ENCODE results near the gene MBD3L5. TPM values are rescaled to one million over a fixed set of nuclear protein-coding genes. Genes with fewer than 3 reads are reported as not detected.
"Not testable (repeated sequence)": the region's sequence is repeated elsewhere in the genome, so short reads cannot be mapped to it uniquely, and the experiment has no call there.

MBD3L5 gene
- total and polyA plus RNA-seq, 5 donors: not detected

DNA sequence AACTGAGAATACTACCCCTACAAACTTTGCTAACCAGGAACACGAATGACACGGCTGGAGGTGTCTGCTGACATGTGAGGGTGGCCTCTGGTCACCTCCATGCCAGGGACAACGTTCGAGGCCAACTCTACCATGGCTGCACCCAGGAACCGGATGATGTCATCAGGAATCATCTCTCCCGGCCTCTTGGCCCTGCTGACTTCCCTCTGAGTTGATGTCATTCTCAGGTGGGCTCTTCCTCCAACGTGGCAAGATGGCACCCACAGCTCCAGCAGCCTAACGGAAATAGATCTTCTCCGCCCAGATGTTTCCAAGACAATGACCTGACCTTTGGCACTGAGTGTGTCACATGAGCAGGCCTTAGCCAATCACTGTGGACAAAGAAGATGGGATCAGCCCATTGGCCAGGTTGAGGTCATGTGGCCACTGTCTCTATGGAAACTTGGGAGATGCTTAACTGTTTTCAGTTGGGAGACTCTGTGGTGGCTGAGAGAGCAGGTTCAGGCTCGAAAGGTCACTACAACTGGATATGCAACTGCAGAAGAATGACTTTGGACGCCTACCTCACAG lies 24.2 kb upstream of the MBD3L5 start:
- no peaks in the 10 kb centered on the region for H3K9me3 ChIP-seq (ENCODE audit: control insufficient read depth, low read length)
- intact Hi-C loops (cut with DNase I): no loop called here
- DNase-seq (no peak), ATAC-seq (no peak)
- no peaks in the 10 kb centered on the region for H3K27me3 ChIP-seq (ENCODE audit: control insufficient read depth, insufficient read depth)
- H3K27ac ChIP-seq (ENCODE audit: low read length): no peak overlapping the region
- H3K4me1 ChIP-seq (ENCODE audit: control insufficient read depth, insufficient read depth, low read length): no peaks in the 10 kb centered on the region
- H3K4me3 ChIP-seq (ENCODE audit: low read length): no peak overlapping the region
- 82% methylated on average over 11 of the region's 11 CpGs for WGBS

DNA sequence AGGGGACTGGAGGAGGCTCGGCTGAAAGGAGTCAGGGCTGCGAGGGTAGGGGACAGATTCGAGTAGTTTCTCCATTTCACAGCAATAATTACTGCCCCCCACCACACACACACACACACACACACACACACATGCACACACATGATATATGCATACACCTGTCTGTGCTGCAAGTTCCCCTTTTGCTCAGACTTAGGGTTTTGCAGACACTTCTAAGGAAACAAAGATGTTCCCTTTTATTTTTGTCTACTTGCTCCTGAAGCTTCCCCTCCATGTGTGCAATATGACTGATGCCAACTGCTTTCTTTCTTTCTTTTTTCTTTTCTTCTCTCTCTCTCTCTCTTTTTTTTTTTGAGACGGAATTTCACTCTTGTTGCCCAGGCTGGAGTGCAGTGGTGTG lies 22.5 kb upstream of the MBD3L5 start:
- no peak for DNase-seq
- intact Hi-C loops (cut with DNase I): no loop called here
- Histone ChIP-seq H3K4me1 (ENCODE audit: control insufficient read depth, insufficient read depth, low read length) (no peaks in the 10 kb centered on the region), H3K27me3 (ENCODE audit: control insufficient read depth, insufficient read depth) (no peaks in the 10 kb centered on the region), H3K27ac (ENCODE audit: low read length) (no peak overlapping the region), H3K9me3 (ENCODE audit: control insufficient read depth, low read length) (no peaks in the 10 kb centered on the region), H3K4me3 (ENCODE audit: low read length) (no peak overlapping the region)
- no peak for ATAC-seq
- WGBS: 62% methylated on average over 4 of the region's 4 CpGs

DNA sequence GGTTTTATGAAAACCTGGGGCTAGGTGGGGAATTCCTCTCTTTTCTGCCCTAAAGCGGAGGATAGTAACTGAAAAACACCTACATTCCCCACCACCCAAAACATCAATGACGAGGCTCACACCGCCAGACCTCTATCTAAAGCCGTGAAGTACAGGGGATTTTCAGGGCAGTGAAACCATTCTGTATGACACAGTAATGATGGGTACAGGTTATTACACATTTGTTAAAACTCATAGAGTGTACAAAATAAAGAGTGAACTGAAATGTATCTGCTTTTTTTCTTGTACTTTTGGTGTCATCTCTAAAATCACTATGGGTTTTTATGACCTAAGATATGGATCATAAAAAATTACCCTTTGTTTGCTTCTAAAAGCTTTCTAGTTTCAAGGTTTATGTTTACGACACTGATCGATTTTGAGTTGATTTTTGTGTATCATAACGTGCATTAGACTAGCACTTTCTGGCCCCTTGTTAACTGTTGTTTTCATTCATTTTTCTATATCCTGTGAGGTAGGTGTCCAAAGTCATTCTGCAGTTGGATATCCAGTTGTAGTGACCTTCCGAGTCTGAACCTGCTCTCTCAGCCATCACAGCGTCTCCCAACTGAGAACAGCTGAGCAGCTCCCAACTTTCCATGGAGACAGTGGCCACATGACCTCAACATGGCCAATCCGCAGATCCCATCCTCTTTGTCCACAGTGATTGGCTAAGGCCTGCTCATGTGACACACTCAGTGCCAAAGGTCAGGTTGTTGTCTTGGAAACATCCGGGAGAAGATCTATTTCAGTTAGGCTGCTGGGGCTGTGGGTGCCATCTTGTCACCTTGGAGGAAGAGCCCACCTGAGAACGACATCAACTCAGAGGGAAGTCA lies 19.4 kb upstream of the MBD3L5 start:
- WGBS: 84% methylated on average over 12 of the region's 12 CpGs
- intact Hi-C loops (cut with DNase I): no loop called here
- Histone ChIP-seq H3K4me1 (ENCODE audit: control insufficient read depth, insufficient read depth, low read length) (no peaks in the 10 kb centered on the region), H3K27ac (ENCODE audit: low read length) (no peak overlapping the region), H3K4me3 (ENCODE audit: low read length) (no peak overlapping the region), H3K27me3 (ENCODE audit: control insufficient read depth, insufficient read depth) (no peaks in the 10 kb centered on the region), H3K9me3 (ENCODE audit: control insufficient read depth, low read length) (no peaks in the 10 kb centered on the region)
- no peak for DNase-seq
- ATAC-seq: no peak

DNA sequence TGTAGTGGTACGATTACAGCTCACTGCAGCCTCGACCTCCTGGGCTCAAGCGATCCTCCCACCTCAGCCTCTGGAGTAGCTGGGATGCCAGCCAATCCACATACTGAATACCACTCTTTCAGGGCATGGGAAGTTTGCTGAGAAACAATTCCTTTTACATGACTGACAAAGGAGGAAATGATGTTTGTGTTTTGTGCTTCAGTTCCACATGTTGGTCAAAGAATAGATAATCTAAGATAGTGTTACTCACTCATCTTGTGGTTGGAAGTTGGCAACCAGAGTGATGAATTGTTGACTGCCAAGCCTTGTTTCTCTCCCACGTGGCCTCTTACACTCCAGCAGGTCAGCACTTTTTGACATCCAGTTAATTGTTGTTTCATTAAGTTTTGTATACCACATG lies 16.7 kb upstream of the MBD3L5 start:
- H3K9me3 ChIP-seq (ENCODE audit: control insufficient read depth, low read length): no peaks in the 10 kb centered on the region
- 68% methylated on average over 4 of the region's 4 CpGs for WGBS
- H3K4me3 ChIP-seq (ENCODE audit: low read length): no peak overlapping the region
- intact Hi-C loops (cut with DNase I): no loop called here
- no peak overlapping the region for H3K27ac ChIP-seq (ENCODE audit: low read length)
- DNase-seq (no peak), ATAC-seq (no peak)
- H3K4me1 ChIP-seq (ENCODE audit: control insufficient read depth, insufficient read depth, low read length): no peaks in the 10 kb centered on the region
- no peaks in the 10 kb centered on the region for H3K27me3 ChIP-seq (ENCODE audit: control insufficient read depth, insufficient read depth)

DNA sequence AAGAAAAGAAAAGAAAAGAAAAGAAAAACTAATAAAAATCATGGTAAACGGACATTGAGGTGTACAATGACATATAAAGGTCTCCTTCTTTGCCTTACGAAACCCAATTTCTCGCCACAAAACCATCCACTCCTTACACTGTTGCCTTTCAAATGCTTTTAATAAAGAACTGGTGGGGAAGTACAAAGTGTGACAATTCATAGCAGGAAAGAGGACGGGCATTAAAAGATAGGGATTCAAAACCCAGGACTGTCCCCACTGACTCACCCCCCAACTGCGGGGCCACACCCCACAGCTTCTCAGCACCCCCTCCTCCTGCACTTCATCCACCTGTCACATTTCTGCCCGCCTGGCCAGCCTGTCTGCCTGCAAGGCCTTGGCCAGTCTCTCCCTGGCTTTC lies 11.6 kb upstream of the MBD3L5 start:
- WGBS: 70% methylated on average over 6 of the region's 6 CpGs
- ATAC-seq: no peak

DNA sequence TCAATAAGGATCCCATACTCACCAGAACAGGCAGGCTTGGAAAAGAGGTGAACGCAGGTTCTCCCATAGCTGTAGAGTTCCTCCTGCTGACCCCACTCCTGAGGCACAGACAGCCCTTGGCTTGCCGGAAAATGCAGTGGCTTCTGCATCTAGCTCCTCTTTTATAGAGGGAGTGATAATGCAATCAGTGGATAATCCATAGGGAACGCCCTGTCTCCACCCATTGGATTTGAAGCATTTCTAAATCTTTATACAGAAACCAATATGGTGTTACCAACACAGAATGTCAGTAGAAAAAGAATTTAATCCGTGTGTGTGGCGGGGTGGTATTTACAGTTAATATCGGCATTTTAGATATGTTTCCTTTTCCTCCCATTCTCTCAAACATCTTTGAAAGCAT lies 9.0 kb upstream of the MBD3L5 start, which contains the start of gene MBD3L2B:
TSS of gene MBD3L2B (minus strand) at position 101 of the 400 bp plus-strand sequence. CDS start at position 67, 34 bp downstream.
- H3K4me3 ChIP-seq (ENCODE audit: low read length); intact Hi-C loops (cut with DNase I); H3K27ac ChIP-seq (ENCODE audit: low read length); DNase-seq; ATAC-seq; H3K27me3 ChIP-seq (ENCODE audit: control insufficient read depth, insufficient read depth); H3K9me3 ChIP-seq (ENCODE audit: control insufficient read depth, low read length); H3K4me1 ChIP-seq (ENCODE audit: control insufficient read depth, insufficient read depth, low read length): not testable (repeated sequence)
- WGBS: no CpG with 5 or more reads among the region's 6 CpGs

More for the DNA sequence above, 11.6 kb upstream of the MBD3L5 start:
- Histone ChIP-seq H3K4me1 (ENCODE audit: control insufficient read depth, insufficient read depth, low read length) (no peaks in the 10 kb centered on the region), H3K27ac (ENCODE audit: low read length) (no peak overlapping the region), H3K9me3 (ENCODE audit: control insufficient read depth, low read length) (no peaks in the 10 kb centered on the region), H3K27me3 (ENCODE audit: control insufficient read depth, insufficient read depth) (no peaks in the 10 kb centered on the region), H3K4me3 (ENCODE audit: low read length) (no peak overlapping the region)
- DNase-seq: no peak
- intact Hi-C loops (cut with DNase I): no loop called here

DNA sequence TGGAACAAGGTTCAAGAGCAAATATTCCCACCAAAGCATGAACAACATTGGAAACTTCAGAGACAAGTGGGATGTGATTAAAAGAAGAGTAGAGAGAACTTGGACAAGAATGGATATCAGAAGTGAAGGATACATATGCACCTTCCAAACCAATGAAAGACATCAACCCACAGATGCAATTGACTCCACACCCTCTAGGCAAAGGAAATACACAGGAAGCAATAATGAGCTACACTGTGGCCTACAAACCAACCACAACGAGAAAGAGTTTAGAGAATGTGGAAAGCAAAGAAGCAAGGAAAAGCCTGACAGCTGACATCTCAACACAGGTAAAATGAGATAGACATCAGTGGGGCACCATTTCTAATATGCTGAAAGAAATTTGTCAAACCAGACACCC lies 1.6 kb upstream of the MBD3L5 start:
- H3K9me3 ChIP-seq (ENCODE audit: control insufficient read depth, low read length); H3K27me3 ChIP-seq (ENCODE audit: control insufficient read depth, insufficient read depth); H3K27ac ChIP-seq (ENCODE audit: low read length); H3K4me3 ChIP-seq (ENCODE audit: low read length); H3K4me1 ChIP-seq (ENCODE audit: control insufficient read depth, insufficient read depth, low read length); ATAC-seq; DNase-seq; intact Hi-C loops (cut with DNase I): not testable (repeated sequence)
- WGBS: no CpG with 5 or more reads among the region's 1 CpG

DNA sequence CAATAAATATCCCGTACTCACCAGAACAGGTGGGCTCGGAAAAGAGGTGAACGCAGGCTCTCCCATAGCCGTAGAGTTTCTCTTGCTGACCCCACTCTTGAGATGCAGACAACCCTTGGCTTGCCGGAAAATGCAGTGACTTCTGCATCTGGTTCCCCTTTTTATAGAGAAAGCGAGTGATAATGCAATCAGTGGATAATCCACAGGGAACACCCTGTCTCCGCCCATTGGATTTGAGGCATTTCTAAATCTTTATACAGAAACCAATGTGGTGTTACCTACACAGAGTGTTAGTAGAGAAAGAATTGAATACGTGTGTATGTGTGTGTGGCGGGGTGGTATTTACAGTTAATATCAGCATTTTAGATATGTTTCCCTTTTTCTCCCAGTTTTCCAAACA lies 9.7 kb downstream of the MBD3L5 start, which contains the start of gene MBD3L4:
TSS of gene MBD3L4 (minus strand) at position 101 of the 400 bp plus-strand sequence. CDS start at position 66, 35 bp downstream.
- H3K9me3 ChIP-seq (ENCODE audit: control insufficient read depth, low read length); H3K27ac ChIP-seq (ENCODE audit: low read length); intact Hi-C loops (cut with DNase I); DNase-seq; H3K27me3 ChIP-seq (ENCODE audit: control insufficient read depth, insufficient read depth); ATAC-seq; H3K4me1 ChIP-seq (ENCODE audit: control insufficient read depth, insufficient read depth, low read length); H3K4me3 ChIP-seq (ENCODE audit: low read length): not testable (repeated sequence)
- no CpG with 5 or more reads among the region's 9 CpGs for WGBS

DNA sequence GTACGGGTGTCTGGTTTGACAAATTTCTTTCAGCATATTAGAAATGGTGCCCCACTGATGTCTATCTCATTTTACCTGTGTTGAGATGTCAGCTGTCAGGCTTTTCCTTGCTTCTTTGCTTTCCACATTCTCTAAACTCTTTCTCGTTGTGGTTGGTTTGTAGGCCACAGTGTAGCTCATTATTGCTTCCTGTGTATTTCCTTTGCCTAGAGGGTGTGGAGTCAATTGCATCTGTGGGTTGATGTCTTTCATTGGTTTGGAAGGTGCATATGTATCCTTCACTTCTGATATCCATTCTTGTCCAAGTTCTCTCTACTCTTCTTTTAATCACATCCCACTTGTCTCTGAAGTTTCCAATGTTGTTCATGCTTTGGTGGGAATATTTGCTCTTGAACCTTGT lies 11.2 kb downstream of the MBD3L5 start:
- intact Hi-C loops (cut with DNase I); H3K27me3 ChIP-seq (ENCODE audit: control insufficient read depth, insufficient read depth): not testable (repeated sequence)
- no CpG with 5 or more reads among the region's 2 CpGs for WGBS

DNA sequence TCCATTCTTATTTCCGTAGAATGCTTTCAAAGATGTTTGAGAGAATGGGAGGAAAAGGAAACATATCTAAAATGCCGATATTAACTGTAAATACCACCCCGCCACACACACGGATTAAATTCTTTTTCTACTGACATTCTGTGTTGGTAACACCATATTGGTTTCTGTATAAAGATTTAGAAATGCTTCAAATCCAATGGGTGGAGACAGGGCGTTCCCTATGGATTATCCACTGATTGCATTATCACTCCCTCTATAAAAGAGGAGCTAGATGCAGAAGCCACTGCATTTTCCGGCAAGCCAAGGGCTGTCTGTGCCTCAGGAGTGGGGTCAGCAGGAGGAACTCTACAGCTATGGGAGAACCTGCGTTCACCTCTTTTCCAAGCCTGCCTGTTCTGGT lies 18.6 kb downstream of the MBD3L5 start, which contains the start of gene MBD3L2:
TSS of gene MBD3L2 (plus strand) at position 301 of the 400 bp plus-strand sequence. CDS start at position 354, 53 bp downstream.
- H3K27ac ChIP-seq (ENCODE audit: low read length); H3K27me3 ChIP-seq (ENCODE audit: control insufficient read depth, insufficient read depth); intact Hi-C loops (cut with DNase I); ATAC-seq; DNase-seq; H3K9me3 ChIP-seq (ENCODE audit: control insufficient read depth, low read length); H3K4me3 ChIP-seq (ENCODE audit: low read length); H3K4me1 ChIP-seq (ENCODE audit: control insufficient read depth, insufficient read depth, low read length): not testable (repeated sequence)
- WGBS: no CpG with 5 or more reads among the region's 7 CpGs

More for the DNA sequence above, 11.2 kb downstream of the MBD3L5 start:
- not testable (repeated sequence) for H3K4me1 ChIP-seq (ENCODE audit: control insufficient read depth, insufficient read depth, low read length); H3K4me3 ChIP-seq (ENCODE audit: low read length); DNase-seq; ATAC-seq; H3K9me3 ChIP-seq (ENCODE audit: control insufficient read depth, low read length); H3K27ac ChIP-seq (ENCODE audit: low read length)

DNA sequence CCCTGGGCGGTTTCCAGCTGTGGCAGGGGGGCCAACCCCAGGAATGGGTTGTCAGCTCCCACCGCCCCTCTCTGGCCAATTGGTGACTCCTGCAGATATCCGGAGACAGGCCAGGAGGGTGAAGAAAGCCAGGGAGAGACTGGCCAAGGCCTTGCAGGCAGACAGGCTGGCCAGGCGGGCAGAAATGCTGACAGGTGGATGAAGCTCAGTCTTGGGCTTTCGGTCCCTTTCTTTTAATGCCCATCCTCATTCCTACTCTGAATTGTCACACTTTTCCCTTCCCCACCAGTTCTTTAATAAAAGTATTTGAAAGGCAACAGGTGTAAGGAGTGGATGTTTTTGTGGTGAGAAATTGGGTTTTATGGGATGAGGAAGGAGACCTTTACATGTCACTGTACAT lies 21.0 kb downstream of the MBD3L5 start:
- H3K4me3 ChIP-seq (ENCODE audit: low read length); H3K4me1 ChIP-seq (ENCODE audit: control insufficient read depth, insufficient read depth, low read length); ATAC-seq; intact Hi-C loops (cut with DNase I); H3K27me3 ChIP-seq (ENCODE audit: control insufficient read depth, insufficient read depth); H3K27ac ChIP-seq (ENCODE audit: low read length); H3K9me3 ChIP-seq (ENCODE audit: control insufficient read depth, low read length): not testable (repeated sequence)
- WGBS: 89% methylated on average over 2 of the region's 5 CpGs
- DNase-seq: peak in 1 of 3 donors; percentile 30

All from right cardiac atrium (tissue), 5 donors.